HG02884 (cell line): ENCODE data around the gene LRIG2.
"Not testable (repeated sequence)": the region's sequence is repeated elsewhere in the genome, so short reads cannot be mapped to it uniquely, and the experiment has no call there.

ENCODE experiments used
- ATAC-seq: cut with Tn5 transposase; IDR thresholded peaks from one replicate; pipeline ENCODE4 v1.9.1; 2021; ENCODE audit warnings: mild to moderate bottlenecking, moderate library complexity; ENCODE audit not compliant: unreplicated experiment

The LRIG2 gene

DNA sequence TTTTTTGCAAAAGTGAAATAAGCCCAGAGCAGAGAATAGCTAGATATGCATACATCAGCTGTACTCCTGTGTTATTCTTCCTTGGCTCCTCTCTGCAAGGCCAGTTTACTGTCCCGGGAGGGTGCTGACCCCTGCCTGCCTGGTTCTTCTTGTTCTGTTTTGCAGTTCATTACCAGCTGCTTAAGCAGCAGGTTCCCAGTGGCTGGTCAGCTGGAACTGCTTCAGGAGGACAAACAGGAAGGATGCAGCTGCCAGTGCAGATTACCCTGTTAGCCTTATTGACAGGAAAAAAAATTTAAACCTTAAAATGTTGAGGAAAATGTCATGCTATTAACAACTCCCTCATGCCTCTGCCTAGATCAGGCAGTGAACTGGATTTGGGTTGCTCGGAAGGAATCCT lies 16.0 kb upstream of the LRIG2 start:
- no peak for ATAC-seq

DNA sequence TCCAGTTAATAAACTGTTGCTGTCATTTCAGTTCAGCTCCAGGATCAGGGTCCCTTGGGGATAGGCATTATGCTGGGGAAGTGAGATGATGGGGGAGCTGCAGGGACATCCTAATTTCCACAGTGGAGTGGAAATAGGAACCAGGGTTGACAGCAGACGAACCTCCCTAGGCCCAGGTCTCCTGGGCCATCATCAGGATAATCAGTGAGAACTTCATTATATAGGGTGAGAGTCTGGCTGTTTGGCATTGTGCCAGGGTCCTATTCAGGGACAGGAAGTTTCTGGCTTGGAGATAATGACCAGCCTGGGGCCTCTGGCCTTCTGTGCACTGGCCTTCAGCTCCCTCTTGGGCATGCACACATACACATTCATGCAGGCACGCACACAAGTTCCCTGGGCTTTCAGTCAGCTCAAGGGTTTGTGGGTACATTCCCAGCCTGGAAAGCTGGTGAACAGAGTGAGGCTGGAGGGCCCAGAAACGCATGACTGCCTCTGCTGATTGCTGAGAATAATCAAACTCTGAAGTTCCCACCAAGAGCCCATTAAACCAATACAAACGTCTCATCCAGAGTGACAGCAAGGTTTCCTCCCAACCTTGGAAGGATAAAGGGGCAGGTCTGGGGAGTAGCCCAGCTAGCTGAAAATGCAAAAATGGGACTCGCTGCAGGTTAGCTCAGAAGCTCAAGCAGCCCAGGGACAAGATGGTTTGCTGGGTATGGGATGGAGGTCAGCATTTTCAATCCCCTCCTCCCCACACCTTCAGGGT lies 13.9 kb upstream of the LRIG2 start:
- no peak for ATAC-seq

DNA sequence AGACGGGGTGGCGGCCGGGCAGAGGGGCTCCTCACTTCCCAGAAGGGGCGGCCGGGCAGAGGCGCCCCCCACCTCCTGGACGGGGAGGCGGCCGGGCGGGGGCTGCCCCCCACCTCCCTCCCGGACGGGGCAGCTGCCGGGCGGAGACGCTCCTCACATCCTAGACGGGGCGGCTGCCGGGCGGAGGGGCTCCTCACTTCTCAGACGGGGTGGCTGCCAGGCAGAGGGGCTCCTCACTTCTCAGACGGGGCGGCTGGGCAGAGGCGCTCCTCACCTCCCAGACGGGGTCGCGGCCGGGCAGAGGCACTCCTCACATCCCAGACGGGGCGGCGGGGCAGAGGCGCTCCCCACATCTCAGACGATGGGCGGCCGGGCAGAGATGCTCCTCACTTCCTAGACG lies 9.5 kb upstream of the LRIG2 start:
- ATAC-seq = not testable (repeated sequence)

DNA sequence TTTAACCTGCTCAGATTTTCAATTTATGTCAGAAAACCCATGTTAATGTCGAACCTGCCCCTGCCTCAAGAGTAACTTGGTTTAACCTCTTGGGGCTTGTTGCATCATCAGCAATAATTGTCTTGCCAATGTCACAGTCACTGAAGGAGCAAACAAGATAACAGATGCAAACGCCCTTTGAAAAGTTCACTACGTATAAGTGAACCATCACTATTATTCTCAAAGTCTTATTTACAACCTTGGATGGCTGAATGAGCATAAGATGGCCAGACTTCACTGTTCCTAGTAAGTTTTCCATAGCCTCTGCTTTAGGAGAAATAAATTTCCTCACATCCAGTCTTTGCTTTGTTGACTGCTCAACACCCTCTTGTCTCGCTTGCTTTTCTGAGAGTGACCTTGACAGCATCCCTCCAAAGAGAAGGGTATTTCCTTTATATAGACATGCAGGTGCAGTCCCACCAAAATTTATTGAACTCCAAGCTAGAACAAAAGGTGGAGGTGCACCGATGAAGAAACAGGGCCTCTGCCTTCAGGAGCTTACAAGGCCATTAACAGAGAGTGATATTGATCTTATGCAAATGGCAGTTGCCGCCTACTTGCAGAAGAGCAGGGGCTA lies 749 bp upstream of the LRIG2 start:
- no peak for ATAC-seq

DNA sequence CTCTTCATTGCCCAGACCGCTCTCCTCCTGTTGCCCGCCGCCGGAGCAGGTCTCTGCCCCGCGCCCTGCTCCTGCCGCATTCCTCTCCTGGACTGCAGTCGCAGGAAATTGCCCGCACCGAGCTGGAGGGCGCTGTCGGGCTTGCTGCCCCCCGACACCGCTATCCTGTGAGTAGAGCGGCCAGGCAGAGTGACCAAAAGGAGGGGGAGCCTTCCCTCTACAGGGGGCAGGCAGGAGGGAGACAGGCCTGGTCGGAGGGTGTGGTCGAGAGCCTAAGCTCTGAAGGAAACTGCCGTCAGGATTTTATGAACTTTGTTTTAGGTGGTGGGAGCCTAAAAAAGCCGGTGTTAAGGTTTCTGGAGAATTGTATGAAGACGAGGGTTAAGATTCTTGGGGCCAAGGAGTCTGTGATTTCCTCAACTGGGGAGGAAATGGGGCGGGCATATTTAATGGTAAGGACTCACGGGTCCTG lies 517 bp downstream of the LRIG2 start:
- ATAC-seq = no peak

DNA sequence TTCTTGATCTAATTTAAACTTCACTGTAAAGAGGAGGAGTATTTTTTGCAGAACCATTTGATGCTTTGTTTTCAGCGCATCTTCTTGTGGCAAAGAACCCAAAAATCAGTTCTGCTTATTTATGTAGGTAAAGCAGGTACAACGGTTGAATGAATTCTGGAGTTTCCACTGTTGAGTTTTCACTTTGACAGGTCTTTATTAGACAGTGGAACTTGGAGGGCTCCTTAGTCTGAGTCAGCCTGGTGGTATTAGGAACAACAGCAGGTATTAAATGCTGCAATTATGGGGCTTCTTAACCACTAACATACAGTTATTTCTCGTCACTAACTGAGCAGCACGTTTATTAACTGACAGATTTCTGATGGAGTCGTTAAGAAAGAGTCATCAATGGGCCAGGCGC lies 1.2 kb downstream of the LRIG2 start:
- no peak for ATAC-seq

DNA sequence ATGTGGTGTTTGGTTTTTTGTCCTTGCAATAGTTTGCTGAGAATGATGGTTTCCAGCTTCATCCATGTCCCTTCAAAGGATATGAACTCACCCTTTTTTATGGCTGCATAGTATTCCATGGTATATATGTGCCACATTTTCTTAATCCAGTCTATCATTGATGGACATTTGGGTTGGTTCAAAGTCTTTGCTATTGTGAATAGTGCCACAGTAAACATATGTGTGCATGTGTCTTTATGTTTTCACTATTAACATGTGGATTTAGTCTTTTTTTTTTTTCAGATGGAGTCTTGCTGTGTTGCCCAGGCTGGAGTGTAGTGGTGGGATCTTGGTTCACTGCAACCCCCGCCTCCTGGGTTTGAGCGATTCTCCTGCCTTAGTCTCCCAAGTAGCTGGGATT lies 5.0 kb downstream of the LRIG2 start:
- ATAC-seq = not testable (repeated sequence)

DNA sequence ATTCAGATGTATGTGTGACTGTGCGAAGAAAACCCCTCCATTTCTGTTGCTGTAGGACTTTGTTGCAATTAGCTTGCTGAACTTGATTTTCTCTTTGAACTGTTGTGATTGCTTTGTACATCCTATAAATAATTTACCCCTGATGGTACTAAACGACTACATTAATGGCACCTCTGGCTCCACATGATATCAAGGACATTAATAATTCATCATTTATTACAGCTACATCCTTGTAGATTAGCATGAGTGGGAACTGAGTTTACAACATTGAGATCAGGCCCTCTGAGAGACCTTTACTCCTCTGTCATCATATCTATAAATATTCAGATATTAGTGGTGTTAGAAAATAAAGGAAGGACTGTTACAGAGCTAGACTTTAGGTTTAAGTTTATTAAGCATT lies 13.5 kb downstream of the LRIG2 start:
- ATAC-seq = no peak

DNA sequence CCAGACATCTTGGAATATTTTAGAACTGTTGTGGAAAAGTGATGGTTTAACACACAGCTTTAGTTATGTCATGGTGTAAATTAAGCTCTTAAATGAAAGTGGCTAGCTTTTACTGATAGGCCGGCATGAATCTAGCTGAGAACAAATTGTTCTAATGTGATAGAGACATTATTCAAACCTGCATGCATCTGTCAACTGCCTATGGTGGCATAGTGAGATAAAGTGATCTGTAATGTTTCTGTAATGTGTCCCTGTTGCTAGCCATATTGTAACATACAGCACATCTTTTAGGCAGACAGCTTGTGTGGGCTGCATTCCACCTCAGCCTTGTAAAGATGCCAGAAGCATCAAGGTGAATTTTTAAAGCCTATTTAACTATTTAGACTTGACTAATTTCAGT lies 16.0 kb downstream of the LRIG2 start:
- no peak for ATAC-seq

DNA sequence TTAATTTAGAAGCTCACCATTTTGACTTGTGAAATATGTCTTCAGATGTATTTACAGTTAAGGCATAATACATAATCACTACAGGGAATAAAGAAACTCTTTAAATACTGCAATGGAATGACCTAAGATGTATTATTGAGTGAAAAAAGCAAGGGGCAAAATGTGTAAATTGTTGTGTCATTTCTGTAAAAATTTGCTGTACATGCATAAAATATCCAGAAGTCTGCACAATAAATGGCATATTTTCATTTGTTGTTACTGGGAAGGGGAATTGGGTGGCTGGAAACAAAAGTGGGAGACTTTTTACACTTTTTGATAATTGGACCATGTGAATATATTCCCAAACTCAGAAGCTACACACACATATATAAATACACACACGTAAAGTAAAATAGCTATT lies 17.1 kb downstream of the LRIG2 start:
- no peak for ATAC-seq

DNA sequence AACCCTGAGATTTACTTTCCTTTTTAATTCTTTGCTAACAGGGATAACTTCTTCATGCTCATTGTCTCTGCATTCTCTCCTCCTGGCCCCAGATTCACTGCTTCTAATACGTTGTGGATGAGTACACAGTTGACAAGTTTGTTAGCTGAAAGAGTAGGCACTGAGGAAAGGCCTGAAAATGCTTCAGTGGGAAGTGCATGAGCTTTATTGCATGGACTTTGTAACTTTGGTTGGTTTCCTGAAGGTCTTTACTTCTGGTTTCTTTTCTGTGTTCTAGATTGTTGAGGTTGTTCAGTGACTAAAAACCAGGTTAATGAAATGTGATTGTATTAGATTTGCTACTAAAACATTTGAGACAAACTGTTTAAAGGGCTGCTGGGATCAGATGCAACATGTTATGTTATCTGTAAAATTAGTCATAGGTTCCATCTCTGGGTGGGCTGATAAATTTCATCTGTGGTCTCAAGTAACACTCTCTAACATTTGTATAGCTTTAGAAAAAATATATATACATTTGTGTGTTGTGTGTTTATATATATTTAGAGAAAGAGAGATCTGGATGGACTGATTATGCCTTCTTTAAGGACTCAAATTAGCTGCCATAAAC lies 19.1 kb downstream of the LRIG2 start:
- no peak for ATAC-seq

DNA sequence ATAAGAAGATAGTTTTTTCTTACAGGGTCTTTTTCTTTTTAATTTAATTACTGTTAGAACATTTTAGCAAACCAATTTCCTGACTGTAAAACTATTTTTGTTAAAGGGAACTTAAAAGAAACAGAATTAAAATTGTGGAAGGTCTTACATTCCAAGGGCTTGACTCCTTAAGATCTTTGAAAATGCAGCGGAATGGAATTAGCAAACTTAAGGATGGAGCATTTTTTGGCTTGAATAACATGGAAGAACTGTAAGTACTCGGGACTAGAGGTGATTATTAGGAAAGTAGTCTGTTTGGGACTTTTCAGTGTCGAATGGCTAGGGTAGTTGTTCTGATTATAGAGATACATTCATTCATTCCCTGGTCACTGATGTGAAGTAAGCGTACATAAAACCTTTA lies 21.5 kb downstream of the LRIG2 start:
- no peak for ATAC-seq

DNA sequence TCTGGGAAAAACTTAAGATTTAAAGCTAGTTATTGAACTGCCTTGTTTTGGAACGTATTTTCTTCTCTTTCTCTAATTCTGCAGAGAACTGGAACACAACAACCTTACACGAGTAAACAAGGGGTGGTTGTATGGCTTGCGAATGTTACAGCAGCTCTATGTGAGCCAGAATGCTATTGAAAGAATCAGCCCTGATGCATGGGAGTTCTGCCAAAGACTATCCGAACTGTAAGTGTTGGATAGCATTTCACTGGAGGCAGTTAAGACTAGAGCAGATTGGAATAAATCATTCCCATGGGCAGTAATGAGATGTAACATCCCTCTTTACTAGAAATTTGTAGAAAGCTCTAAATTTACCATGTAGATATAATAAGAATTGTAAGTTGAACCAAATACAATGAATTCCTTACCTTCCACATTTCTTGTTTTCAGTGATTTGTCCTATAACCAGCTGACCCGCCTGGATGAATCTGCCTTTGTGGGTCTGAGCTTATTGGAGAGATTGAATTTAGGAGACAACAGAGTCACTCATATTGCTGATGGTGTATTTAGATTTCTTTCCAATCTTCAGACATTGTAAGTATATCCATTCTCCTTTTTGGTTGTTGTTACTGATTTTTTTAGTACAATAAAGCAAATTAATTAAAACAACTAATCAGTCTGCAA lies 22.9 kb downstream of the LRIG2 start:
- no peak for ATAC-seq

DNA sequence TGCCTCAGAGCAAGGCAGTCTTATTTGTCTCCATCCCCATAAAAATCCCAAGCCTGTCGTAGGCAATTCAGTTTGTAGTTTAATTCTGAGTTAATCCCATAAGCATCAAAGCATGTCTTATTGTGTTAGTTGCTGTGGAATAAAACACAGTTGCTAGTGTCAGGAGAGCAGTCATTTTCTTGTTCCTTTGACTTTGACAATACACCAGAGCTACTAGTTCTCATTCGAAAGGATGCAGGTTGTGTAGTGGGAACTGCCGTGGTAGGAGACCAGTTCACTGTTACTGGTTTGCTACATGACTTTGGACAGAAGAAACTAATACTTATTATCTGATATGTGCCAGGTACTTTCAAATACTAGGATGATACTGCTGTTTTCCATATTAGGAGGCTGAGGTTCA lies 23.5 kb downstream of the LRIG2 start:
- no peak for ATAC-seq

DNA sequence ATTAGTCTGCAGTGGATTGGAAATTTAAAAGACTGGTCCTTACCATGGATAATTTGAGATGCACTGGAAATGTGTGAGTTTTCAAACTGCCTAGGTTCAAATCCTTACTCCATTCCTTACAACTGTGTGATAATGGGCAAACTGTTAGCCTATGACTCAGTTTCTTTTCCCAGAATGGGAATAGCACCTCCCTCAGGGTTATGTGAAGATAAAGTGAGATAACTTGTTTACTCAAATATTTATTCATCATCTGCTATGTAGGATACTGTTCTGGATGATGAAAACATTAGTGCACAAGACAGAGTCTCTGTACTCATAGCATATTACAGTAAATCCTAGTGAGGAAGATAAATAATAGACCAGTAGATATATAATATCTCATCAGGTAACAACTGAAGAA lies 28.6 kb downstream of the LRIG2 start:
- ATAC-seq = no peak

DNA sequence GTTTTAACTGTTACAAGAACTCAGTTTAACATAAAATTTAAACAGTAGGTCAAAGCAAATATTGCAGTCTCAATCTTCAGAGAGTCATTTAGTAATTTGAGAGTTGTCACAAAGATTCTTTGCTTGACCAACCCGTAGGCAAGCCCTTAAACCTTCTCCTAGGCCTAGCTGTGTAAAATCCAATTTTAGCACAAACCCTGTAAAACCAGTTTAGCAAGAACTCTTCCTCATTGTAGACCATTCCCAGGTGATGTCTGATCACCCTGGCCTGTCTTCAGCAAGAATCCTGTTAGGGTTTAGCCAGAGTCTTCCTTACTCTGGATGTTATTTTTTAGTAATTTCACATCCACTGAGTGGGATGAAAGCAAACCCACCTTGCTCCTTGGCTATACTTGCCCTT lies 30.1 kb downstream of the LRIG2 start:
- ATAC-seq = no peak

DNA sequence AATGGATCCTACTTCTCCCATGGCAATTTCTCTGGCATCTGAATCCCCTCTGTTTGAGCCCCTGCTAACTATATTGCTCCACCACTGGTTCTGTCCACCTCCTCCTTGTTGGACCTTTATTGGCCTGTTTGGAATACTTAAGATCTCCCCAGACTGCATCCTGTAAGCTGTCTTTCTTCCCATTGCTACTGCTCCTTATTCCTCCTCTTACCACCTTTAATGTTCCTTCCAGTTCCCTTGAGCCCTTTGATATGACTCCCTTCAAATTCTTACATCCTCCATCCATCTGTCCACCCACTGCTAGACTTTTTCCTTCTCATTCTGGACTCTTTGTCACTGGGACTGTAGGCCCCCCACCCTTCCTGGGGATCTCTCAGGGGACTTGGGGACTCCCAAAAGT lies 31.0 kb downstream of the LRIG2 start:
- no peak for ATAC-seq

DNA sequence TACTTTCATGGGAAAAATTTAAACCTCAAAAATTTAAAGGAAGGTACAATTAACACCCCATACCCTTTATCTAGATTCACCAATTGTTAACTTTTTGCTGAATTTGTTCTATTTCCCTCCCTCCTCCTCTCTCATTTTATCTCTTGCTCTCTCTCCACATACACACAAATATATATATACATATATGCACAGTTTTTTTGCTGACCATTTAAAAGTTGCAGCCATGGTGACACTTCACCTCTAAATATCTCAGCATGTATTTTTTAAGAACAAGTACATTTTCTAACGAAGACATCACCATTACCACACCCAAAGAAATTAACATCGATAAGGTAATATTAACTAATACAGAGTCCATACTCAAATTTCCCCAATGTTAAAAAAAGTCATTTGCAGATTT lies 33.9 kb downstream of the LRIG2 start:
- ATAC-seq = no peak

DNA sequence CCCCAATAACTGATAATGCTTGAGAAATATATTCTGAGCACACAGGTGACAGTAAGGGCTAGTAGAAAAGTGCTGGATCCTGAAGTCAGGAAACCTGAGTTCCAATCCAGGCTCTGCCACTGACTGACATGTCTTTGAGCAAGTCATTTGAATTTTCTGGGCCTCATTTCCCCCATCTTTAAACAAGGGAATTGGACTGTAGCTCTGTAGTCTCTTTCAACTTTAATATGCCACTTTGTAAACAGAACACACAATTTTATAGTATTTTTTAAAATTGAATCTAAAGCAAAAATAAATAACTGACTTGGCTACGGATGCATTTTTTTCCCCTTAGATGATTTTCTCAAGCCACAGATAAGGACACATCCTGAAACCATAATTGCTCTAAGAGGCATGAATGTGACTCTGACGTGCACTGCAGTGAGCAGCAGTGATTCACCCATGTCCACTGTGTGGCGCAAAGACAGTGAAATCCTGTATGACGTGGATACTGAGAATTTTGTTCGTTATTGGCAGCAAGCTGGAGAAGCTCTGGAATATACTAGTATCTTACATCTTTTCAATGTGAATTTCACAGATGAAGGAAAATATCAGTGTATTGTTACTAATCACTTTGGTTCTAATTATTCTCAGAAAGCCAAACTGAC lies 37.0 kb downstream of the LRIG2 start:
- ATAC-seq = no peak

DNA sequence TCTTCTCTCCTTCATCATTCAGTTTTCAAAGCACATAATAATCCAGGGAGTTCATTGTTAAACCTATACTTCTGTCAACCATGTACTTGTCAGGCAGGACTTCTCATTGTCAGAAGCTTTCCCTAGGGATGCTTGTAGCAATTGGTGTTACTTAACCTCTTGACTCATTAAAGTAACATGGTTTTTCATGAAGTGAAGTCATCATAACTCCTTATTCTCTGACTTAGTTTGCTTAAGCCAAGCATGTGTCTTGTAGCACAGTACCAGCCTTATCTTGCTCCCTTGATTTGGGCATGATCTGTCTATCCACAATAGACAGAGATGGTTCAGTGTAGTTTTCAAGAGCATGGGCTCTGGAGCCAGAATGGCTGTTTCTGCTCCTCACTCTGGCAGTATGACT lies 45.3 kb downstream of the LRIG2 start:
- ATAC-seq = no peak

DNA sequence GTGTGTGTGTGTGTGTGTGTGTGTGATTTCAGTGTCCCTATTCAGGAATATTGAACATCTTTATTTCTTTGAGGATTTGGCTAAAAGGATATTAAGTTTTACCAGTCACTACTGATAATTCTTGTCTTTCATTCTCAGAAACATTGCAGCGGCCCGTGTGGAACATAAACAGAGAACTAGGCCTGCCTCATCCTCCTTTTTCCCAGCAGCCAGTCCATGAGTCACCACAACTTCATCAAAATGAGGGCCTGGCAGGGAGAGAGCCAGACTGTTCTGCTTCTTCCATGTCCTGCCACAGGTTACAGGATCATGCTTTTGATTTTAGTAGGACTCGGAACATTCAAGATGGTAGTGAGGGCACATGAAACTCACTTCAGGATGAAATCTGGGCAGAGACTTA lies 50.7 kb downstream of the LRIG2 start:
- no peak for ATAC-seq
